Neutrophil (primary cell): ENCODE measurements around the gene BCL2L12.

Source experiments
- H3K27ac ChIP-seq: fragments of 200-600 bp; sonication (generic); 2 replicates; pipeline ENCODE4 v1.5.1; 2016; ENCODE audit warnings: mild to moderate bottlenecking, moderate library complexity
- H3K27me3 ChIP-seq: fragments of 200-600 bp; sonication (generic); 2 replicates; pipeline ENCODE4 v1.6.0; 2016; ENCODE audit warnings: mild to moderate bottlenecking
- H3K36me3 ChIP-seq: fragments of 200-600 bp; sonication (generic); 2 replicates; pipeline ENCODE4 v1.5.1; 2017
- H3K4me1 ChIP-seq, 2 experiments: fragments of 200-600 bp in 1 of 2; sonication (generic) in 1 of 2; 1 replicate in 1 of 2; 2 replicates in 1 of 2; pipeline versions ENCODE4 v1.5.1 to v1.6.1; 2013 to 2016; ENCODE audit warnings: low read depth in 1 of 2, low read length in 1 of 2, mild to moderate bottlenecking in 1 of 2, moderate library complexity in 1 of 2; ENCODE audit not compliant: control insufficient read depth in 1 of 2, insufficient read depth in 1 of 2
- H3K4me3 ChIP-seq, 2 experiments: fragments of 200-600 bp in 1 of 2; sonication (generic) in 1 of 2; 1 replicate in 1 of 2; 2 replicates in 1 of 2; pipeline ENCODE4 v1.5.1; 2013 to 2016; ENCODE audit warnings: low read depth in 1 of 2, low read length in 1 of 2, mild to moderate bottlenecking in 1 of 2, moderate library complexity in 1 of 2
- H3K9me3 ChIP-seq: fragments of 200-600 bp; sonication (generic); 2 replicates; pipeline ENCODE4 v1.5.1; 2016
- TF ChIP-seq, protein P1 (sequence below): fragments of 200-600 bp; sonication (generic); IDR thresholded peaks from 2 replicates; pipeline ENCODE4 v1.5.1; 2016; ENCODE audit warnings: antibody characterized with exemption

BCL2L12 gene

DNA sequence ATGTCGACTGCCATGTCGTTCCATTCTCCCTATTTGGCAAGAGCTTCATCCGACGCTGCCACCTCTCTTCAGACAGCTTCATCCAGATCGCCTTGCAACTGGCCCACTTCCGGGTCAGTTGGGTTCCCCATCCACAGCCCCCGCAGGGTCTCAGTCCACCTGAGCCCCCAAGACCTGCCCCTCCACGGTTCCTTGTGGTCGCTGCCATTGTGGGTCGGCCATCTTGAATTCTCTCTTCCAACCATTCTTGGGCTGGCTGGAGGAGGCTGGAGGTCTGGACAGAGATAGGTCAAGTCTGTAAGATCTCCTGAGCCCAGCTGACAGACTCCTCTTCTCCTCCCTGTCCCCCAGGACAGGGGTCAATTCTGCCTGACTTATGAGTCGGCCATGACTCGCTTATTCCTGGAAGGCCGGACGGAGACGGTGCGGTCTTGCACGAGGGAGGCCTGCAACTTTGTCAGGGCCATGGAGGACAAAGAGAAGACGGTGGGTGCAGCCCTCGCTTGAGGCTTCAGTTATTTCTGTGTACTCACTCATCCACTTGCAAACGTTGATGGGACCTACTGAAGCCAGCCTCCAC, 44.7 kb downstream of the BCL2L12 start:
- Histone ChIP-seq H3K4me3 (no peak overlapping the region), H3K27ac (no peak overlapping the region)
- TF ChIP-seq, protein P1, sequence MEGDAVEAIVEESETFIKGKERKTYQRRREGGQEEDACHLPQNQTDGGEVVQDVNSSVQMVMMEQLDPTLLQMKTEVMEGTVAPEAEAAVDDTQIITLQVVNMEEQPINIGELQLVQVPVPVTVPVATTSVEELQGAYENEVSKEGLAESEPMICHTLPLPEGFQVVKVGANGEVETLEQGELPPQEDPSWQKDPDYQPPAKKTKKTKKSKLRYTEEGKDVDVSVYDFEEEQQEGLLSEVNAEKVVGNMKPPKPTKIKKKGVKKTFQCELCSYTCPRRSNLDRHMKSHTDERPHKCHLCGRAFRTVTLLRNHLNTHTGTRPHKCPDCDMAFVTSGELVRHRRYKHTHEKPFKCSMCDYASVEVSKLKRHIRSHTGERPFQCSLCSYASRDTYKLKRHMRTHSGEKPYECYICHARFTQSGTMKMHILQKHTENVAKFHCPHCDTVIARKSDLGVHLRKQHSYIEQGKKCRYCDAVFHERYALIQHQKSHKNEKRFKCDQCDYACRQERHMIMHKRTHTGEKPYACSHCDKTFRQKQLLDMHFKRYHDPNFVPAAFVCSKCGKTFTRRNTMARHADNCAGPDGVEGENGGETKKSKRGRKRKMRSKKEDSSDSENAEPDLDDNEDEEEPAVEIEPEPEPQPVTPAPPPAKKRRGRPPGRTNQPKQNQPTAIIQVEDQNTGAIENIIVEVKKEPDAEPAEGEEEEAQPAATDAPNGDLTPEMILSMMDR: no peak

GRCh38 chr19:49712397-49712859, 46.7 kb downstream of the BCL2L12 start:
- no peaks in the 10 kb centered on the region for H3K36me3 ChIP-seq
- no peaks in the 10 kb centered on the region for H3K9me3 ChIP-seq
- no peaks in the 10 kb centered on the region for H3K27me3 ChIP-seq
- H3K4me3 ChIP-seq: no peak overlapping the region
- TF ChIP-seq, protein P1: no peak
- no peak overlapping the region for H3K27ac ChIP-seq
- H3K4me1 ChIP-seq: peaks cover 1 to 9% of the 10 kb centered on the region in 2 experiments

More for the DNA sequence above, 44.7 kb downstream of the BCL2L12 start:
- H3K36me3 ChIP-seq: no peaks in the 10 kb centered on the region
- no peaks in the 10 kb centered on the region for H3K9me3 ChIP-seq
- no peaks in the 10 kb centered on the region for H3K4me1 ChIP-seq
- no peaks in the 10 kb centered on the region for H3K27me3 ChIP-seq

GRCh38 chr19:49713236-49713845, 47.6 kb downstream of the BCL2L12 start:
- TF ChIP-seq, protein P1: no peak
- H3K27ac ChIP-seq: no peak overlapping the region
- H3K27me3 ChIP-seq: no peaks in the 10 kb centered on the region
- peaks cover 6 to 13% of the 10 kb centered on the region in 2 experiments for H3K4me1 ChIP-seq
- H3K4me3 ChIP-seq: no peak overlapping the region
- H3K9me3 ChIP-seq: no peaks in the 10 kb centered on the region
- no peaks in the 10 kb centered on the region for H3K36me3 ChIP-seq

GRCh38 chr19:49716154-49716553, 50.4 kb downstream of the BCL2L12 start:
- Histone ChIP-seq H3K36me3 (no peaks in the 10 kb centered on the region), H3K27me3 (no peaks in the 10 kb centered on the region), H3K4me3 (no peak overlapping the region), H3K9me3 (no peaks in the 10 kb centered on the region), H3K27ac (peak overlapping the region; percentile 54), H3K4me1 (peaks cover 6 to 13% of the 10 kb centered on the region in 2 experiments)
- TF ChIP-seq, protein P1: no peak

- TF ChIP-seq, protein P1: no peak
- Histone ChIP-seq H3K27me3 (no peaks in the 10 kb centered on the region), H3K27ac (no peak overlapping the region), H3K36me3 (no peaks in the 10 kb centered on the region), H3K9me3 (no peaks in the 10 kb centered on the region), H3K4me3 (no peak overlapping the region), H3K4me1 (peaks cover 6 to 13% of the 10 kb centered on the region in 2 experiments)
Measured at GRCh38 chr19:49718511-49718910, 52.8 kb downstream of the BCL2L12 start.
